Measurements from ENCODE around the gene PTPRG. TPM values are rescaled to one million over a fixed set of nuclear protein-coding genes. Genes with fewer than 3 reads are reported as not detected.

PTPRG gene
- total RNA-seq, 1 donor: 148 TPM

DNA sequence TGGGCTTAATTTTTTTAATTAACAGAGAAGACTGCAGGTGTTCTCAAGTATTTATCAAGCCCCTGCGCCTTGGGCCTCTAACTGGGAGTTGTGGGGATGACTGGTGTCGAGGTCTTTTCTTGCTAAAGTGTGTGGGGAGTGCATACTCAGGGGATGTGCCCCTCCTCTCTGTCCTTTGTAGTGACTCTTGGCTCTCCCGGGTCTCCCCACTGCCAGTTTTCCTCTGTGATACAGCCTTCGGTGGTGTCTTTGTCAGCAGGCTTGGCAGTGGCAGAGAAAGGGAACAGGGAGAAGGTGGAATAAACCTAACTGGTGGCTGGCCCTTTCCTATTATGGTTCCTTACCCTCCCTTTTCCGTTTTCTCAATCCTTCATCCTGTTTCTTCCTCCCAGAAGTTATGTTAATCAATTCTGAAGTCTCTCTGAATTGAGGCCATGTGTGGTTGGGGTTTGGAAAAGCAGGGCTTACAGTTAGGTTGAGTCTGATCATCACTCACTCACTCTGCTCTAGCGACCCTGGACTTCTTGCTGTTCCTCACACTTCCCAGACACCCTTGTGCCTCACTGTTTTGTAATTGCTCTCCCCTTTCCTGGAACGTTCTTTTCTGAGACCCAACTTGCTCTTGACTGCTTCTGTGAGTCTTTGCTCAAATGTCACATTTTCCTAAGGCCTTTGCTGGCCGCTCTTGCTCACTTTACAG lies 158.1 kb downstream of the PTPRG start:
- Histone ChIP-seq H3K4me1 (ENCODE audit: insufficient read depth, low read length) (no peaks in the 10 kb centered on the region), H3K27ac (ENCODE audit: low read depth, low read length) (no peak overlapping the region), H3K4me3 (ENCODE audit: insufficient read depth, low read length) (no peak overlapping the region), H4K20me1 (ENCODE audit: insufficient read depth, low read length) (peaks cover 23% of the 10 kb centered on the region), H3K4me2 (ENCODE audit: insufficient read depth, low read length) (no peak overlapping the region), H3K9me3 (ENCODE audit: low read depth, low read length) (no peaks in the 10 kb centered on the region), H2AFZ (ENCODE audit: low read length) (no peak overlapping the region), H3K36me3 (ENCODE audit: insufficient read depth, low read length) (no peaks in the 10 kb centered on the region), H3K79me2 (ENCODE audit: insufficient read depth, low read length) (peaks cover 34% of the 10 kb centered on the region), H3K27me3 (ENCODE audit: insufficient read depth, low read length) (no peaks in the 10 kb centered on the region)
- no peak for DNase-seq (ENCODE audit: insufficient read length, low spot score, missing footprints)
- TF ChIP-seq, protein P1, sequence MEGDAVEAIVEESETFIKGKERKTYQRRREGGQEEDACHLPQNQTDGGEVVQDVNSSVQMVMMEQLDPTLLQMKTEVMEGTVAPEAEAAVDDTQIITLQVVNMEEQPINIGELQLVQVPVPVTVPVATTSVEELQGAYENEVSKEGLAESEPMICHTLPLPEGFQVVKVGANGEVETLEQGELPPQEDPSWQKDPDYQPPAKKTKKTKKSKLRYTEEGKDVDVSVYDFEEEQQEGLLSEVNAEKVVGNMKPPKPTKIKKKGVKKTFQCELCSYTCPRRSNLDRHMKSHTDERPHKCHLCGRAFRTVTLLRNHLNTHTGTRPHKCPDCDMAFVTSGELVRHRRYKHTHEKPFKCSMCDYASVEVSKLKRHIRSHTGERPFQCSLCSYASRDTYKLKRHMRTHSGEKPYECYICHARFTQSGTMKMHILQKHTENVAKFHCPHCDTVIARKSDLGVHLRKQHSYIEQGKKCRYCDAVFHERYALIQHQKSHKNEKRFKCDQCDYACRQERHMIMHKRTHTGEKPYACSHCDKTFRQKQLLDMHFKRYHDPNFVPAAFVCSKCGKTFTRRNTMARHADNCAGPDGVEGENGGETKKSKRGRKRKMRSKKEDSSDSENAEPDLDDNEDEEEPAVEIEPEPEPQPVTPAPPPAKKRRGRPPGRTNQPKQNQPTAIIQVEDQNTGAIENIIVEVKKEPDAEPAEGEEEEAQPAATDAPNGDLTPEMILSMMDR (IDR thresholded peaks at IDR 0.05; ENCODE audit: extremely low read depth, low read depth, low read length): no peak

DNA sequence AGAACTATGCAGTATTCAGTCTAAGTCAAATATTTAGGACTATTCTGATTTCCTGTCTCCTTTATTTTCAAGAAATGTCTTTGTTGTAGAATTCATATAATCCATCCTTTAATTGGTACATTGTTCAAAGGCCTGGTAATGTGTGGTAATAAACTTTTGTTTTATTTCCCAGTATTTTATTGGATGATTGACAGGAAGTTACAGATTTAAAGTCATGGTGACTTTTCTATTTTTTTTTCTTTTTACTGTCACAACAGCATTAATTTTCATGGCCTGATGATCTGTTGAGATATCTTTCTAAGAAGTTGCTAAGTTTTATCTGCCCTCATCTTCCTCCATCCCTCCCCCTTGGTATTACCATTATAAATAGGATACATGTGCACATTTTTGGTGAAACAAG lies 161.7 kb downstream of the PTPRG start:
- Histone ChIP-seq H3K36me3 (ENCODE audit: insufficient read depth, low read length) (no peaks in the 10 kb centered on the region), H3K79me2 (ENCODE audit: insufficient read depth, low read length) (peaks cover 37% of the 10 kb centered on the region), H3K4me3 (ENCODE audit: insufficient read depth, low read length) (no peak overlapping the region), H3K4me2 (ENCODE audit: insufficient read depth, low read length) (no peak overlapping the region), H4K20me1 (ENCODE audit: insufficient read depth, low read length) (peaks cover 17% of the 10 kb centered on the region), H3K9me3 (ENCODE audit: low read depth, low read length) (no peaks in the 10 kb centered on the region), H3K27ac (ENCODE audit: low read depth, low read length) (no peak overlapping the region), H2AFZ (ENCODE audit: low read length) (no peak overlapping the region), H3K4me1 (ENCODE audit: insufficient read depth, low read length) (no peaks in the 10 kb centered on the region), H3K27me3 (ENCODE audit: insufficient read depth, low read length) (no peaks in the 10 kb centered on the region)
- DNase-seq (ENCODE audit: insufficient read length, low spot score, missing footprints): no peak
- TF ChIP-seq, protein P1 (IDR thresholded peaks at IDR 0.05; ENCODE audit: extremely low read depth, low read depth, low read length): no peak

DNA sequence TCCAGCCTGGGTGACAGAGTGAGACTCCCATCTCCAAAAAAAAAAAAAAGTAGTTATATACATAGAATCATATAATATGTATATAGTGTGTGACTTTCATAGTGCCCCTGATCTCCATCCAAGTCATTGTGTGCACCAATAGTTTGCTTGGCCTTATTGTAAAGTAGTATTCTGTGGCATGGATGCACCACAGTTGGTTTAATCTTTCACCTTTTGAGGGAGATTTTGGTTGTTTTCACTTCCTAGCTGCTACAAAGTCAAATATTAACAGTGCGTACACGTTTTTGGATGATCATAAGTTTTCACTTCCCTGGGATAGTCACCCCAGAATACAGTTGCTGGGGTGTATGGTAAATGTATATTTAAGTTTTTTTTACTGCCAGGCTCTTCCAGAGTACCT lies 162.8 kb downstream of the PTPRG start:
- DNase-seq (ENCODE audit: insufficient read length, low spot score, missing footprints): no peak
- Histone ChIP-seq H3K9me3 (ENCODE audit: low read depth, low read length) (no peaks in the 10 kb centered on the region), H3K4me1 (ENCODE audit: insufficient read depth, low read length) (no peaks in the 10 kb centered on the region), H3K4me2 (ENCODE audit: insufficient read depth, low read length) (no peak overlapping the region), H3K27ac (ENCODE audit: low read depth, low read length) (no peak overlapping the region), H4K20me1 (ENCODE audit: insufficient read depth, low read length) (peaks cover 17% of the 10 kb centered on the region), H3K27me3 (ENCODE audit: insufficient read depth, low read length) (no peaks in the 10 kb centered on the region), H3K4me3 (ENCODE audit: insufficient read depth, low read length) (no peak overlapping the region), H3K79me2 (ENCODE audit: insufficient read depth, low read length) (peaks cover 39% of the 10 kb centered on the region), H2AFZ (ENCODE audit: low read length) (no peak overlapping the region), H3K36me3 (ENCODE audit: insufficient read depth, low read length) (no peaks in the 10 kb centered on the region)
- TF ChIP-seq, protein P1 (IDR thresholded peaks at IDR 0.05; ENCODE audit: extremely low read depth, low read depth, low read length): no peak

DNA sequence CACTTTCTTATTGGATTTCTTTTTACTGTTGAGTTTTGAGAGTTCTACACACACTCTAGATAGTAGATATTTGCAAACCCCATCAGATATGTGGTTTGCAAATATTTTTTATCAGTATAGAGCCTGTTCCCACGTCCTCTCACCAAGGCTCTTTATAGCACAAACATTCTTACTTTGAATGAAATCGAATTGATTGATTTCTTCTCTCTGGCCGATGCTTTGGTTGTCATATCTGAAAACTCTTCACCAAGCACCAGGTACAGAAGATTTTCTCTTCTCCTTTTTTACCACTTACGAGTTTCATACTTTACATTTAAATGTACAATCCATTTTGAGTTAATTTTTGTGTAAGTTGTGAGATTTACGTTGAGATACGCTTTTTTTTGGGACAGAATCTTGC lies 163.4 kb downstream of the PTPRG start:
- H3K79me2 ChIP-seq (ENCODE audit: insufficient read depth, low read length): peaks cover 41% of the 10 kb centered on the region
- TF ChIP-seq, protein P1 (IDR thresholded peaks at IDR 0.05; ENCODE audit: extremely low read depth, low read depth, low read length): no peak

More for the DNA sequence above, 163.4 kb downstream of the PTPRG start:
- H3K9me3 ChIP-seq (ENCODE audit: low read depth, low read length): no peaks in the 10 kb centered on the region
- no peak overlapping the region for H2AFZ ChIP-seq (ENCODE audit: low read length)
- no peaks in the 10 kb centered on the region for H3K36me3 ChIP-seq (ENCODE audit: insufficient read depth, low read length)
- H3K27ac ChIP-seq (ENCODE audit: low read depth, low read length): no peak overlapping the region
- no peaks in the 10 kb centered on the region for H3K4me1 ChIP-seq (ENCODE audit: insufficient read depth, low read length)
- H3K27me3 ChIP-seq (ENCODE audit: insufficient read depth, low read length): no peaks in the 10 kb centered on the region
- no peak for DNase-seq (ENCODE audit: insufficient read length, low spot score, missing footprints)
- H4K20me1 ChIP-seq (ENCODE audit: insufficient read depth, low read length): peaks cover 12% of the 10 kb centered on the region
- H3K4me3 ChIP-seq (ENCODE audit: insufficient read depth, low read length): no peak overlapping the region
- H3K4me2 ChIP-seq (ENCODE audit: insufficient read depth, low read length): no peak overlapping the region

Measured in osteoblast (primary cell).